H4 (cell line): Measurements from ENCODE around the gene HMX1. TPM values are rescaled to one million over a fixed set of nuclear protein-coding genes. Genes with fewer than 3 reads are reported as not detected.

Experiments used
- DNase-seq: peaks from one replicate; pipeline ENCODE4 v3.0.0-alpha.2; 2015; ENCODE audit warnings: low spot score
- total RNA-seq: library from RNA; depleted of rRNA; stranded (reverse); fragments of >200 nt; shearing (Covaris generic); gene quantifications from 2 replicates; pipeline ENCODE4 v1.2.3, GENCODE V29; 2014

The HMX1 gene
- total RNA-seq, 1 experiment from 2014 or later = 5.1 TPM

GRCh38 chr4:8869002-8869897 is 2.4 kb downstream of the HMX1 start:
- no peak for DNase-seq

- DNase-seq = no peak
Measured at GRCh38 chr4:8868321-8869001, 3.2 kb downstream of the HMX1 start.

- DNase-seq = no peak
Measured at GRCh38 chr4:8867624-8868320, 3.9 kb downstream of the HMX1 start.

GRCh38 chr4:8866828-8867623 is 4.6 kb downstream of the HMX1 start:
- no peak for DNase-seq

DNA sequence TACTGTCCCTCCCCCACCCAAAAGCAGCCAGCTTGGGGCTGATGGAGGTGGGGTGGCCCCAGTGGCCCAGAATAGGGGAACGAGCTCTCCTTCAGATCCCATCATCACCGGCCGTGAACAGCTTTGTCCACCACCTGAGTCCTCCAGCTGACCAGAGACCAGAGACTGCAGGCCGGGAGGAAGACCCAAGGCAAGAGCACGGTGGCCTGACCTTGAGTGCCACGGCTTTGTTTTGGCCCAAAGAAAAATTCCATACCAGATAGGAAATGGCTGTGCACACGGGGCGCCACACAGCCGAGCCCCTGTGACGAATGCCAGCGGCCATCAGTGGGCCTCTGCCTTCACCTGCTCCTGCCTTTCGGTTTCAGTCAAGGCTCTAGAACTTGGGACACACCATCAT is 5.2 kb downstream of the HMX1 start:
- DNase-seq = no peak

DNA sequence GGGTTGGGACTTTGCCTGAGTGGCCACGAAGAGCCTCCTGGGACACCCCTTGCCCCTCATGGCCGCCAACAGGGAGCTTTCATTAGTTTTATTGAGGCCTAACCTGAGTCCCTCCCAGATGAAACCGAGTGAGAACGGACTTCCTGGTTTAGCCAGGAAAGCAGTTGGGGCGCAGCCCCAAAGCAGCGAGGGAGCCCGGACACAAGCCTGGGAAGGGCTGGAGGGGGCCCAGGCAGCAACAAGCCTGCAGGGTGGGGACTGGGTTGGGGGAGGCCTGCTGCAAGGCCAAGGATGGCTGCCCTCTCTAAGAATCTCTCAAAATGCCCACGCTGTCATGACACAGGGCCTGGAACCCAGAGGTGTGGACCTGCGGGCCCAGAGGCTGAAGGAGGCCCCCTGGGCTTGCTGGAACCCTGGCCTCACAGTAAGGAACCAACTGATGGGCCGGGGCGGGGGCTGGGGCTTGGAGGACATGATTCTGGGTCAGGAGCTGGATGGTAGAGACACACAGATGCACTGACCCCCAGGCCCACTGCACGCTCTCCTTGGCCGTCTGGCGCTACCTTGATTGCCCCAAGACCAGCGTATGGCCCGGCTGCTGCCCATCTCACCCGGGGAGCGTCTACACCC is 5.8 kb downstream of the HMX1 start:
- DNase-seq = no peak

DNA sequence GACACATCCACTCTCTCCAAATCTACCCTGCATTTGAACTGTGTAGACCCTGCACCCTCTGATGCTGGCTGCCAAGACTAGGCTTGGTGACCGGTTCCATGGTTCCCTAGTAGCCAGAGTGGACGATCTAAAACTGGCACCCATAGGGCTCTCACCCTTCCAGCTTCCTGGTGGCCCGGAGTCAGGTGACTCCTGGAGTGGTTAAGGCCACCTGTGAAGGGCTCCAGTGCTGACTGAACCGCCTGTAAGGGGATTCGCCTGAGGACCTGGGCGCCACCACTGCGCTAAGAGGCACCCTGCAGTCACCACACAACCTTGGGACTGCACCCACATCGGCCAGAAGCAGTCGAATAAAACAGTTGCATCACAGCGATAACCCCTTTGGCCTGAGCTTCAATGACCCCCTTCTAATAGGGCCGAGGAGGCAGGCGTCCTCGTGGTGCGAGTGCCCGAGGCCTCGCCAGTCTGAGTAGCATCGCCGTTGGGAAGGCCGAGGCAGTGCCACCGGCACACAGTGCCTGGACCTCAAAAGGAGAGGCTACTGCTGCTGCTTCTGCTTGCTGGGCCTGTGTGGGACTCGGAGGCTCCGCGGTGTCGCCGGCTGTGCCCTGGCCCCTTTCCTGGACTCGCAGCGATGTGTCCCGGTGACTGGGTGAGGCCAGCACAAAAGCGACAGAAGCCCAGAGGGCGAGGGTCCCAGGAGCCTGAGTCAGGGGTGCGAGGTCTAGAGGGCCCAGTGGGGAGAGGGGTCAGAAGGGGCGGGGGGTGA is 6.5 kb downstream of the HMX1 start:
- no peak for DNase-seq

DNA sequence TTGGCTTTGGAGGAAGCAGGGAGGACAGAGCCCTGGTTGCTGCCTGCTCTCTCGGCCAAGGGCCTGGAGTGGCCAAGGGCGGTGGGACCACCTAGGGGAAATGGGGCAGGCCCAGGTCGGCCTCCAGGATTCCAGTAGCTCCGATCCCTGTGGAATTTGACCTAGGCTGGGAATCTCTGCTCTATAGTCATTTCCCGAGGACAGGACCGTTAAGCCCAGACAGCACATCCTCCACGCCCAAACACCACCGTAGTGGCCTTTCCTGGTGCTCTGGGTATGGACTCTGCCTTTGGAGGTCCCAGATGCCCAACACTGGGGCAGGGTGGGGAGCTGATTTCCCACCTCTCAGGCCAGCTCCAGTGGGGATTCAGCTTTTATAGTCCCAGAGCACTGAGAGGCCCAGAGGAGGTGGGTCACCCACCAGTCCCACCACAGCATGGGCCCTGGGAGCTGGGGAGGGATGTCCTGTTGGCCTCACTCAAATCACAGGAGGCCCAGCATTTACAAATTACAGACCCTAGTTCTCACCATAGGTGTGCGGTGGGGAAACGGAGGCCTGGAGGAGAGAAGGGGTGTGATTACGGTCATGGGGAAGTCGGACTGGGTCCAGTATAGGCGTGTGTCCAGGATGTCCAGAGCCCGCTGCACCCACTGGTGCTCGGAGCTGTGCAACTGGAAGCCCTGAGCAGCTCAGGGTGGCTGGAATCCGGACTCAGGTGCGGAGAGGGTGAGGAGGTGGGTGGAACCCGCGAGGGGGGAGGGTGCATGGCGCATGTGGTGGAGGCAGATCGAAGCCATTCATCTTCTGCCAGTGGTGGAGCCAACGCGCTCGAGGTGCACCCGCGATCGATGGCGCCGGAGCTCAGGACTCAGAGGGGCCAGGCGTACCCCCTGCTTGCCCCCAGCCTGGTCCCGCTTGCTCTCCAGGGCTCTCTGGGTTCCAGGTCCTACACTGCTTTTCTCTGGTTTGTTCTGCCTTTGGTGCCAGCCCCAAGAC is 7.7 kb downstream of the HMX1 start:
- DNase-seq = no peak

DNA sequence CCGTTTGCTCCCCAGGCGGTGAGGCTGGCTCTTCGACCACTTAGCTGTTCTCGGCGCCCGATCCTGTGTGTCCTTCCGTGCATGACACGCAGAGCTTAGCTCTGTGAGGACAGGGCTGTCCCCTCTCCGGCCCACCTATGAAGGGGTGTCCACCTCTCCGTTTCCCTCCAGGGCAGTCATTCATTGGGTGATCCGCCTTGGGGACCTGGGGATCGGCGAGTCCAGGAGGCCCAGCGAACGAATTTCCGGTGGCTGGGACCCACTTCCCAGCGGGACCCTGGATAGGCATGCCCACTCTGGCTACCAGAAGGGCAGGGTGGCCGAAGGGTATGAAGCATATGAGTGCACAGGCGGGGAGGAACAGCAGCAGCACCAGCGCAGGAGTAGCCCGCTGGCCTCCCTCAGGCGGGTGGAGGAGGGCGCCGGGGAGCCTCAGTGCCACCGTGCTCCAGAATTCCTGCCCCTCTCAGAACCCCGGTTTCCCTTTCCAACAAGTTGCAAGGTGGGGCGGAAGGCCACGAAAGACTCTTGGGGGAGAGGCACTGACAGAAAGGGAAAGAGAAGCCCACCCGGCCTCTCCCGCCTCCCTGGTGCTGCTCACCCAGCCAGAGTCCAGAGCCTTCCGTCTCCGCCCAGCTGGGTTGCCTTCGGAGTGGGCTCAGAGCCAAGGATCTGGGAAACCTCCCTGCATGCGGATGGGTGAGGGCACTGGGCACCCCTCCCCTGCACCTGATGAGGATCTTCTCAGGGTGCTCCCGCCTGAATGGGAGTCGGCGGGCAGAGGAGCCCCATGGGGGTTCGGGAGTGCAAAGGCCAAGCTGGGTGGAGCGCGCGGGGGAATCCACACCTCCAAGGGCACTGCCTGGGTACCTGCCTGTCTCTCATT is 8.6 kb downstream of the HMX1 start:
- DNase-seq = no peak

GRCh38 chr4:8862334-8862733 is 9.3 kb downstream of the HMX1 start:
- no peak for DNase-seq

- no peak for DNase-seq
Measured at GRCh38 chr4:8861576-8862295, 9.9 kb downstream of the HMX1 start.

- no peak for DNase-seq
Measured at GRCh38 chr4:8860892-8861575, 10.6 kb downstream of the HMX1 start.

- no peak for DNase-seq
Measured at GRCh38 chr4:8860096-8860891, 11.3 kb downstream of the HMX1 start.

DNA sequence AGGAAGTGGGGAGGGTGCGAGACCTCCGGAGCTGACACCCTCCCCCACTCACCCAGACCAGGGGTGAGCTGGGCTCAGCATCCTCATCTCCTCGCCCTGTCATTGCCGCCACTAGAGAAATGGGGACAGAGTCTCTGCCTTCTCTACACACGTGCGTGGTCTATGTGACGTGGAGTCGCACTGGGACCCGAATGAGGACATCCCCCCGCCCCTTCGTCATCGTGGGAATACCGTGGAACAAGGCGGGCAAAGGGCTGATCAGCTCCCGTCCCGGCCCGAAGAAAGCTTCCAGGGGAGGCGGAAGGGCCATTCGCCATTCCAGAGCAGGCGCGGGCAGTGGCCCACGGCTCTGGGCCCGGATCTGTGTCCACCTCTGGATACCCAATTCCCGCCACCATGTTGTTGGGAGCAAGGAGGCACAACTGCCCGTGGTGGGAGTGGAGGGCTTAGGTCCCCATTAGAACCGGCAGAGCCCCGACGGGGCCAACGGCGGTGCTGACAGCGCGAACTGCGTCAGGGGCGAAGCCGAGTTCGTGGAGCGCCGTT is 12.0 kb downstream of the HMX1 start:
- no peak for DNase-seq

DNA sequence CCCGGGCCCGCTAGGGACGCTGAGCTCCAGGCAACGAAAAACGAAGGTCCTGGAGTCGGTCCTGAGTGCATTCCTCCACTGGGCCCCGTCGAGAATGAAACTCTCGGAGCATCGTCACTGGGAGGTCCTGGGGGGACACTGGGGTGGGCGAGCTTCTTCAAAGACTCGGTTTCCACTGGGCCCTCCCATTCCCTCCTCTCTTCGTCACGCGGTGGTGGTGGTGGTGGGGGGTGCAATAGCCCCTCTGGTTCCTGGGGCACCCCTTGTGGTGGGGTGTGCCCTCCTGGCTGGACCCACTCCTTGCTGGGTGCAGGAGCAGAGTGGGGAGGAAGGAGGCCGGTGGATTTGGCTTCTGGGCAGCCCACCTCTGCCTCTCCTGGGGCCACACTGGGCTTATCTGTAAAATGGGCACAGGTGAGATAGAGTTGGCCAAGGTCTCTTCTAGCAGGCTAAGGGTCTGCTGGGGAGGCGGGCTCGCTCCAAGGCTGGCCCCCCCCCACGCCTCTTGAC is 12.9 kb downstream of the HMX1 start:
- DNase-seq = no peak
